ENCODE measurements around the gene SORT1.

SORT1 gene

GRCh38 chr1:109265016-109265415, 132.7 kb downstream of the SORT1 start:
- H3K4me2 ChIP-seq (ENCODE audit: low read depth, low read length, poor library complexity, severe bottlenecking) = no peak overlapping the region
- H4K20me1 ChIP-seq (ENCODE audit: low read depth, low read length) = no peaks in the 10 kb centered on the region
- no peak overlapping the region for H3K27ac ChIP-seq (ENCODE audit: low read depth, low read length)
- no peak overlapping the region for H2AFZ ChIP-seq (ENCODE audit: low read depth, low read length, severe bottlenecking)
- H3K4me3 ChIP-seq (ENCODE audit: insufficient read depth, low read length, poor library complexity, severe bottlenecking) = no peak overlapping the region
- H3K9ac ChIP-seq (ENCODE audit: low read length) = no peak overlapping the region
- no peaks in the 10 kb centered on the region for H3F3A ChIP-seq (ENCODE audit: insufficient read depth)
- H3K9me3 ChIP-seq (ENCODE audit: insufficient read depth, low read length) = no peaks in the 10 kb centered on the region
- H3K36me3 ChIP-seq (ENCODE audit: low read length) = no peaks in the 10 kb centered on the region
- TF ChIP-seq CTCF (IDR thresholded peaks at IDR 0.05; ENCODE audit: insufficient read depth, low read length, poor library complexity, severe bottlenecking) (no peak), EZH2phosphoT487 (conservative IDR thresholded peaks at IDR 0.05; ENCODE audit: low read length) (no peak)
- H3K79me2 ChIP-seq (ENCODE audit: insufficient read depth, low read length) = no peaks in the 10 kb centered on the region
- no peaks in the 10 kb centered on the region for H3K9me2 ChIP-seq (replicated peaks; ENCODE audit: insufficient read depth, low read length)
- H3K27me3 ChIP-seq (ENCODE audit: low read length) = no peaks in the 10 kb centered on the region

GRCh38 chr1:109264379-109264755, 133.4 kb downstream of the SORT1 start:
- no peak overlapping the region for H3K27ac ChIP-seq (ENCODE audit: low read depth, low read length)
- H3K27me3 ChIP-seq (ENCODE audit: low read length) = no peaks in the 10 kb centered on the region
- H3K4me2 ChIP-seq (ENCODE audit: low read depth, low read length, poor library complexity, severe bottlenecking) = no peak overlapping the region
- no peak overlapping the region for H3K9ac ChIP-seq (ENCODE audit: low read length)
- H3K9me2 ChIP-seq (replicated peaks; ENCODE audit: insufficient read depth, low read length) = no peaks in the 10 kb centered on the region
- no peak overlapping the region for H3K4me3 ChIP-seq (ENCODE audit: insufficient read depth, low read length, poor library complexity, severe bottlenecking)
- TF ChIP-seq CTCF (IDR thresholded peaks at IDR 0.05; ENCODE audit: insufficient read depth, low read length, poor library complexity, severe bottlenecking) (no peak), EZH2phosphoT487 (conservative IDR thresholded peaks at IDR 0.05; ENCODE audit: low read length) (no peak)
- no peaks in the 10 kb centered on the region for H4K20me1 ChIP-seq (ENCODE audit: low read depth, low read length)
- H3F3A ChIP-seq (ENCODE audit: insufficient read depth) = no peaks in the 10 kb centered on the region
- no peak overlapping the region for H2AFZ ChIP-seq (ENCODE audit: low read depth, low read length, severe bottlenecking)
- no peaks in the 10 kb centered on the region for H3K9me3 ChIP-seq (ENCODE audit: insufficient read depth, low read length)
- H3K79me2 ChIP-seq (ENCODE audit: insufficient read depth, low read length) = no peaks in the 10 kb centered on the region
- H3K36me3 ChIP-seq (ENCODE audit: low read length) = no peaks in the 10 kb centered on the region

- no peaks in the 10 kb centered on the region for H3K27me3 ChIP-seq (ENCODE audit: low read length)
- no peaks in the 10 kb centered on the region for H3K79me2 ChIP-seq (ENCODE audit: insufficient read depth, low read length)
- TF ChIP-seq EZH2phosphoT487 (conservative IDR thresholded peaks at IDR 0.05; ENCODE audit: low read length) = no peak
- TF ChIP-seq CTCF (IDR thresholded peaks at IDR 0.05; ENCODE audit: insufficient read depth, low read length, poor library complexity, severe bottlenecking) = peak; percentile 98
- H3K36me3 ChIP-seq (ENCODE audit: low read length) = no peaks in the 10 kb centered on the region
- H3K4me3 ChIP-seq (ENCODE audit: insufficient read depth, low read length, poor library complexity, severe bottlenecking) = no peak overlapping the region
- no peak overlapping the region for H3K9ac ChIP-seq (ENCODE audit: low read length)
- no peaks in the 10 kb centered on the region for H3F3A ChIP-seq (ENCODE audit: insufficient read depth)
- H3K9me2 ChIP-seq (replicated peaks; ENCODE audit: insufficient read depth, low read length) = no peaks in the 10 kb centered on the region
- no peaks in the 10 kb centered on the region for H4K20me1 ChIP-seq (ENCODE audit: low read depth, low read length)
- H3K27ac ChIP-seq (ENCODE audit: low read depth, low read length) = no peak overlapping the region
- H3K4me2 ChIP-seq (ENCODE audit: low read depth, low read length, poor library complexity, severe bottlenecking) = peak overlapping the region; percentile 18
- H2AFZ ChIP-seq (ENCODE audit: low read depth, low read length, severe bottlenecking) = no peak overlapping the region
- no peaks in the 10 kb centered on the region for H3K9me3 ChIP-seq (ENCODE audit: insufficient read depth, low read length)
These were observed 133.9 kb downstream of the SORT1 start for GRCh38 chr1:109263597-109264378.

Measured in SU-DHL-6 (cell line).